Measurements from ENCODE around the gene C20orf96.

DNA sequence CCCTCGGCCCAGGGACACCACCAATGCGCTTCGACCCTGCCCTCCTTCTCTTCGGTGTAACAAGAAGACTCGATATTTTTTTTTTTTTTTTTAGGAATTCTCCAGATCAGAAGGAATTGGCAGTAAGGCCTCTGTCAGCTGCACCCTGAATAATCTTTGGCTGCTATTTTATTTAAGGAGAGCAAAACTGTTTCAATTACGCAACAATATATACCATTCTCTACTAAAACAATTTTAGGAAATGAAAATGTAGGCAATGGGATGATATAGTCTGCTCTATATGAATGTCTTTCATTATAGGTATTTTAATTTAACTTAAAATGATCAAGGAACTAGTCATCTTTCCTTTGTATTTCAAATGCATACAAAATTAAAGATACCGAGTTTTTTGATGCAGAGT is 20.1 kb upstream of the C20orf96 start:
- TF ChIP-seq, protein P1, sequence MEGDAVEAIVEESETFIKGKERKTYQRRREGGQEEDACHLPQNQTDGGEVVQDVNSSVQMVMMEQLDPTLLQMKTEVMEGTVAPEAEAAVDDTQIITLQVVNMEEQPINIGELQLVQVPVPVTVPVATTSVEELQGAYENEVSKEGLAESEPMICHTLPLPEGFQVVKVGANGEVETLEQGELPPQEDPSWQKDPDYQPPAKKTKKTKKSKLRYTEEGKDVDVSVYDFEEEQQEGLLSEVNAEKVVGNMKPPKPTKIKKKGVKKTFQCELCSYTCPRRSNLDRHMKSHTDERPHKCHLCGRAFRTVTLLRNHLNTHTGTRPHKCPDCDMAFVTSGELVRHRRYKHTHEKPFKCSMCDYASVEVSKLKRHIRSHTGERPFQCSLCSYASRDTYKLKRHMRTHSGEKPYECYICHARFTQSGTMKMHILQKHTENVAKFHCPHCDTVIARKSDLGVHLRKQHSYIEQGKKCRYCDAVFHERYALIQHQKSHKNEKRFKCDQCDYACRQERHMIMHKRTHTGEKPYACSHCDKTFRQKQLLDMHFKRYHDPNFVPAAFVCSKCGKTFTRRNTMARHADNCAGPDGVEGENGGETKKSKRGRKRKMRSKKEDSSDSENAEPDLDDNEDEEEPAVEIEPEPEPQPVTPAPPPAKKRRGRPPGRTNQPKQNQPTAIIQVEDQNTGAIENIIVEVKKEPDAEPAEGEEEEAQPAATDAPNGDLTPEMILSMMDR (IDR thresholded peaks at IDR 0.05; ENCODE audit: low read depth, low read length, missing input control) = no peak
- no peak for TF ChIP-seq TAF1 (conservative IDR thresholded peaks at IDR 0.05)
- TF ChIP-seq RXRA (IDR thresholded peaks at IDR 0.05) = no peak
